Glomerular visceral epithelial cell (primary cell): Measurements from ENCODE around the gene IVL.

Experiments used
- DNase-seq: peaks from one replicate; pipeline ENCODE4 v3.0.0-alpha.2; 2016; ENCODE audit errors: extremely low spot score

The IVL gene

DNA sequence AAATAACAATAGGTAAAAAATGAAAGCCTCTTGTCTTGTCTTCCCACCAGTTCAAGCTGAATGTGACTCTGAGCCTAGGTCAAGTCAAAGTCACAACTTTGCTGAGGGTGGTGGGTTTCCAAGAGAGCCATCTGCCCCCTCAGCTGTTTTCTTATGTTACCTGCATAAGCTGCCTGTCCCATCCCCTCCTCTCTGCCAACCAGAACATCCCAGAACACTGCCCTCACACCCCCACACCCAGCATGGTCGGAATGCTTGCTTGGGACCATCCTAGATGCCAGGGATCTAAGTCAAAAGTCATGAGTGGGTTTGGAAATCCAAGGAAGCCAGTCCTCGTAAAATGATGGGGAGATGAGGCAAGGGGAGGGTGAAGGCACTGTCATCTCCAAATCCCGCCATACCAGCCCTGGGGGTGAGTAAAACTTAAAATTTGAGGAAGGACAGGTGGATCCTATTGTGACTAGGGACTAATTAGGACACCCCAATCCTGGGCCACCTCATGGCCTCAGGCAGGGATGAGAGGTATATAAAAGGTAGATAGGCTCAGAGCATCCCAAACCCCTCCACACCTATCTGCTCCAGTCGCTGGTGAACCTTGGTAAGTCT is 38.4 kb downstream of the IVL start, which contains the start of gene SPRR5:
Gene SPRR5 (plus strand): TSS at position 556 of the 606 bp plus-strand sequence. CDS start 1,349 bp downstream, outside the sequence.
- no peak for DNase-seq

DNA sequence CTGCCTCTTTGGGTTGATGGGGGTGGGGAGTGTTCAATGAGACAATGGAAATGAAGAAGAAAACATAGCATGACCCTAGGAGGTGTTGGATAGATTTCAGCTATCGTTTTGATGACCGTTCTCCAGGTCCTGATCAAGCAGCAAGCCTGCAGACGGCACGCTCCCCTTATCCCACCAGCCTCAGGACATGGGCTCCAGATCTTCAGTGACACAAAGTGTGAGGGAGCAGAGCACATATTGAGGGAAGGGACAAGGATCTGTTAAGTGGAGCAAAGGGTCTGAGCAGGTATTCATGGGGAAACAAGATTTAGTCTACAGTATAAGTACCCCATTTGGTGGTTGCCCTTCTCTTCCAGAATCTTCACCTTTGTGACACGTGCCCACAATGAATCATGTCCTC is 43.4 kb downstream of the IVL start:
- no peak for DNase-seq

DNA sequence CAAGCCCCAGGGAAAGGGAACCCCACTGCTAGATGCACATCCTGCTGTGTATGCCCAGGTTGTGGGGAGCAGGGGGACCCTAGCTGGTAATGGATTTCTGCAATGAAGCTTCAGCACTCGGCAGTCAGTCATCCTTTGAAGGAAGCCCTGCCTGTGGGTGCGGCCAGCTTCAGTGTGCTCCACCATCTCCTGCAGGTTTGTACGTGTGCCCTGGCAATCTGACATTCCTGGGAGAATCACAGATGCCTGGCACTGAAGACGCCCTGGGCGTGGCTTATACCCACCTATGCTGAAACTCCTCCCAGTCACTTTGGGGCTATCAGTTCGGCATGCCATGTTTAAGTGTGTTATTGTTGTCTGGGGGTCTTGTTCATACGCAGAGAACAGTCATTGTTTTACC is 45.4 kb downstream of the IVL start:
- no peak for DNase-seq

DNA sequence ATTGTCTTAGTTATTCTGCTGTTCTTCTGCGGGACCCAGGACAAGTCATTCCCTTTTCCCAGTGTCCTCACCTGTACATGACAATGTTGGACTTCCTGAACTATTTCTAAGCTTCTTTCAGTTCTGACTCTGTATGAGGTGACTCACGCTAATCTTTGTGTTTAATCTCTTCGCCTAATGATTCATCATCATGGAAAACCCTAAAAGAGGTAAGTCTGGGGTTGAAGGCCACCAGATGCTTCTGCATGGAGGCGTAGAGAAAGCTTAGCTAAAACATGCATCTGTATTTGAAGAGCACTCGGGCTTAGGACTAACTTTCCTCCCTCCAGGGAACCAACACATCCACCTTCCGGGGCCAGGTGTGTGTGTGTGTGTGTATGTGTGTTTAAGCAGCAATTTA is 46.1 kb downstream of the IVL start:
- DNase-seq: no peak

- DNase-seq: no peak
These were observed 49.2 kb downstream of the IVL start for GRCh38 chr1:152957561-152957960.

DNA sequence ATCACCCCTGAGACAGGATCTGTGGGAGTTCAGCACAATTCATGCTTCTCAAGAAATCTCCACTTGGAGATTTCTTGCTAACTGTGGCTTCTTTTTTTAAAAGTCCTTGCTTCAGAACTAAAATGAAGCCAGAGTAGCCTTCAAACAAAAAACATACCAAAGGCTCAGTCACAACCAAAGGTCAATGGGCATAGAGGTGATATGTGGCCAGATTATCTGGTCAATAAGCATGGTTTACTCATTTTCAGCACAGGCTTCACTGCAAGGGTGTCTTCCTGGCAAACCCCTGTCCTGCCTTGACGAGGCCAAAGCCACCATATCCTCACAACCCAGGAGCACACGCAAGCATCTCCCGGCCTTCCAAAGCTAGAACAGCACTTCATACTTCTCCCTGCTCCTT is 50.9 kb downstream of the IVL start:
- DNase-seq: no peak

GRCh38 chr1:152959801-152960451 is 51.6 kb downstream of the IVL start:
- no peak for DNase-seq

- no peak for DNase-seq
These were observed 52.2 kb downstream of the IVL start for GRCh38 chr1:152960452-152961044.
